Measurements from ENCODE around the gene SMTN.
"Not testable (repeated sequence)": the region's sequence is repeated elsewhere in the genome, so short reads cannot be mapped to it uniquely, and the experiment has no call there.

Gene SMTN

GRCh38 chr22:31073125-31073524, 8.0 kb upstream of the SMTN start:
- not testable (repeated sequence) for DNase-seq (ENCODE audit: low read depth in 2 of 2)

DNA sequence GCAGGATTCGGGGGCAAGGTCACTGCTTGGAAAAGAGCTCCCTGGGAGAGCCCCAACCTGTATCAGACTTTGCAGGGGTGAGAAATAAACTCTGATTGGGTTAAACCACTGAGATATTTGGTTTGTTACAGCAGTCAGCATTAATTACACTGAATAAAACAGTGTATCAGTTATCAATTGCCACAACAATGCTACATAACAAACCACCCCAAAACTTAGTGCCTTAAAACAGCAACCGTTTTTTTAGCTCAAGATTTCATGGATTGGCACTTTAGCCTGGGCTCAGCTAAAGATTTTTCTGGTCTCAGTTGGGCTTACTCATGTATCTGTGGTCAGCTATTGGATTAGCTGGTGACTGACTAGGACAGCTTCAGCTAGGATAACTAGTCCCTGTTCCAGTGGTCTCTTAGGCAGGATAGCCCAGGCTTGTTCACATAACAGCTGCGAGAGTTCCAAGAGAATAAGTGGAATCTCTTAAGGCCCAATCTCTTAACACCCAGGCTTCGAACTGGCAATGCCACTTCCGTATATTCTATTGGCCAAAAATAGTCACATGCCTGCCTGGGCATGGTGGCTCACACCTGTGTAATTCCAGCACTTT, 7.5 kb upstream of the SMTN start:
- DNase-seq (ENCODE audit: low read depth in 2 of 2): not testable (repeated sequence)

GRCh38 chr22:31075961-31076360, 5.2 kb upstream of the SMTN start:
- peak; percentile 35 to 42 for DNase-seq (ENCODE audit: low read depth in 2 of 2)

DNA sequence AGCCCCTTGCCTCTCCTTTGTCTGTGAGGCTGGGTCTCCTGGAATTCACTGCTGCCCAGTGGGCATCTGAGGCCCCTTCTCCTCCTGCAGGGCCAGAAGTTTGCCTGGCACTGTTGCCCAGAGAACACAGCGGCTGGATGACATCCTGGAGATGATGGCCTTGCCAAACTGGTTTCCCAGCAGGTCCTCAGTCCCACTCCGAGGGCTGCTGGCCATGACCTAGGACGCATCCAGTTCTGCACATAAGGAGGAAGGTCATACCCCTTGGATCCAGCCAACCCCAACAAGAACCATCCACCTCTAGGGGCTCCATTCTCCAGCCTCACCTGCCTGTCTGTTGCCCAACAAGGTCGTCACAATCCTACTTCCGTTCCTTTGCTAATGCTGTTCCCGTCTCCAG, 3.4 kb upstream of the SMTN start:
- DNase-seq (ENCODE audit: low read depth in 2 of 2): no peak

DNA sequence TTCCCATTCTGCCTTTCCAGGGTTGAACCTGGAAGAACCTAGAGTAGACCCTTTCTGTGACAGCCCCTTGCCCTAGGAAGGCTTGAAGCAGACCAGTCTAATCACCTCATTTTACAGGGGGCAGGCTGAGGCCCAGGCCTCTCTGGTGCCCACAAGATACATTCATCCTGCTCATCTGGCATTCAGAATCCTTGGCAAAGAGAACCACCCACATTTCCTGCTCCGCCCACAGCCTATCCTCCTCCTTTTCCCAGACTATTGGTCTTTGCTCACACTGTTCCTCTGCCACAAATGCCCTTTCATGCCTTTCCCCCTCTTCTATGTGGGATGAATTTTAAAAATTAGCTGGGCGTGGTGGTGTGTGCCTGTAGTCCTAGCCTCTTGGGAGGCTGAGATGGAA, 2.7 kb upstream of the SMTN start:
- not testable (repeated sequence) for DNase-seq (ENCODE audit: low read depth in 2 of 2)

GRCh38 chr22:31079095-31079642, 1.9 kb upstream of the SMTN start:
- DNase-seq (ENCODE audit: low read depth in 2 of 2): no peak

GRCh38 chr22:31080164-31080847, 812 bp upstream of the SMTN start:
- DNase-seq (ENCODE audit: low read depth in 2 of 2): no peak

- no peak for DNase-seq (ENCODE audit: low read depth in 2 of 2)
Observed at GRCh38 chr22:31081963-31082605, 966 bp downstream of the SMTN start.

DNA sequence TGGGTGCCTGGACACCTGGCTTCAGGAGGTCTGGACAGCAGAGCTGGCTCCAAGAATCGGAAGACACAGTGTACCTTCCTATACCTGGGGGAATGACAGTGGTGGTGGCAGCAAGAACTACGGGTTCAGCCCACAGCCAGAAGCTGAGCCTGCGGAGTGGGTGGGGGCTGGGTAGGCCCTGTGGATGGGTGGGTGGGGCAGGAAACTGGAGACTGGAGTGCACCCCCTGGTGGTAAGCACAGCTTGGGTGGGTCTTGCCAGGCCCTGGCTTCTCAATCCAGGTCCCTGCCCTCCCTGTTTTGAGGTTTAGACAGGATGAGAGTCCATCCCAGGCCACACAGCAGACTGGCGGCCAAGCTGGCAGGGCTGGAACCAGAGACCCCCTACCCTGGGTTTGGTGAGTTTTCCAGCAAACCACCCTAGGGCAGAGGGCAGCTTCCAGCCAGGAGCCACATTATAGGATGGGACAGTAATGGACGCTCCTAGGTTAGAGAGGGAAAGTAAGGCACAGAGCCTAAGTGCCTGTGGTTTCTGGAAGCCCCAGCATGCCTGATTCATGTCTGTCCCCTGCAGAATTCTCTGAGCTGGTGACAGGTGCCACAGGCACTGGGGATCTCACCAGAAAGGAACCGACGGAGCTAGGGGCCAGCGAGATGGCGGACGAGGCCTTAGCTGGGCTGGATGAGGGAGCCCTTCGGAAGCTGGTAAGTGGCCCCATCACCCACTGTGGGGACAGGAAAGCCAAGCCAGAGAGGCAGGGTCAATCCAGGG, 1.7 kb downstream of the SMTN start:
- no peak for DNase-seq (ENCODE audit: low read depth in 2 of 2)

GRCh38 chr22:31083377-31083768, 2.3 kb downstream of the SMTN start:
- no peak for DNase-seq (ENCODE audit: low read depth in 2 of 2)

DNA sequence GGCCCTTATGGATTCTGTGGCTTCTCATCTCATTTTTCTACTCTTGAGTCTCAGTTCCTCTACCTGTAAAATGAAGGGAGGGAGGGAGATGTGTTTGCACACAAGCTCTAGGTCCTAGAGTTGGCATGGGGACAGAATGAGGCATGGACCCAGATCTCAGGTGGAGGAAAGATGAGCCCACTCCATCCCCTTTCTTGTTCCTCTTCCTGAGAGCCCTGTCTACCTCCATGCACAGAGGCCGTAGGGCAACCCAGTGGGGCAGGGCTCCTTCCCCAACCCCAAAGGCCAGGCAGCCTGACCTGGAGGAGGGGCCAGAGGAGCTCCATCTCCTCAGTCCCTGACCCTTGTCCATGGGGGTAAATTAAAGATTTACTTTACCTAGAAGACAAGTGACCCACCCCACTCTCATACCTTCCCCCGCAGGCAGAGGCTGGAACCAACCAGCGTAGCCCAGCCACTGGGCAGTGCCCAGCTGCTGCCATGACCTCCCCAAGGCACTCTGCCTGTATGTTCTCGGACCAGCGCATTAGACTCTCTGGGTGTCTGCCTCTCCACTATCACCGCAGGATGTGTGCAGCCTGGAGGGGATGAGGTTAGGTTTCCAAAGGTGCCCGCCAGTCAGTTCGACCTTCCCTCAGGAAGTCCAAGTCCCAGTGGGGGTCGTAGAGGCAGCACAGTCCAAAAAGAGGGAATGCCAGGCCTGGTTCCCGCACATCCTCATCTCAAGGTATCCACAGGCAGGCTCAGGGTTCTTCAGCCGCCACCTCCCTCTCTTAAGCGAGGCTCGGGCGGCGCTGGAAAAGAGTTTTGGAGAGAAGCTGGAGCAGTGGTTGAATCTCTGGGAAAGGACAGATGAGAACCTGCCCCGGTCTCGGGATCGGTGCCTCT, 3.0 kb downstream of the SMTN start:
- no peak for DNase-seq (ENCODE audit: low read depth in 2 of 2)

DNA sequence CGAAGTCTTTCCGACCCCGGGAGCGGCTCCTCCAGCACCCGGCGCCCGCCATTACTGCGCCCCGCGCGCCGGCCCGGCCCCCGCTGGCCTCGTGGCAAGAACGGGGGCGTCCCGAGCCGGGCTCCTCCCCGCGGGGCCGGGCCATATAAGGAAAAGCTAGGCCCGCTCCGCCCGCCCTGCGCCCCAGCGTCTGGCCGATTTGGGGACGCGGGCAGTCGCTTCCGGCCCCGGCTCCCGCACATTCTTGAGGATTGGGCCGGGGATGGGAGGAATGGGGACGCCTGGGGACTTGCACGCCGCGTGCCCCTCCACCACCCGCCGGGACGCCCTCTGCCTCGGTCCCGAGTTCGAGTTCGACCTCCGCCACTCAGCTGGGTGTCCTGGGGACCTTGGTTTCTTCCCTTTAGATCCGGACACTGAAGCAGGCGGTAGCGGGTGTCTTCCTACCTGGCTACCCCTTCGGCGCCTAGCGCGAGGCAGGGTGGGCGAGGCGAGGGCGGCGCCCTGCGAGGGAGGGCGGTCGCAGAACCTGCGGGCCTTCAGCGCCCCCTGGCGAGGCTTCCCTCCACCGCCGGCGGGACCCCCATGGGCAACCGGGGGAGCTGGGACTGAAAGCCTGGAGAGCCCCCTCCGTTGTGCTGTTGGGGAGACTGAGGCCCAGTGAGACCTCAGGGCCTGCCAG, 3.8 kb downstream of the SMTN start:
- peak; percentile 71 to 76 for DNase-seq (ENCODE audit: low read depth in 2 of 2)

- DNase-seq (ENCODE audit: low read depth in 2 of 2): no peak
Observed at GRCh38 chr22:31085493-31085824, 4.3 kb downstream of the SMTN start.

GRCh38 chr22:31085928-31086327, 4.8 kb downstream of the SMTN start:
- DNase-seq (ENCODE audit: low read depth in 2 of 2): no peak

GRCh38 chr22:31086703-31087330, 5.7 kb downstream of the SMTN start:
- no peak for DNase-seq (ENCODE audit: low read depth in 2 of 2)

GRCh38 chr22:31087744-31088215, 6.7 kb downstream of the SMTN start:
- DNase-seq (ENCODE audit: low read depth in 2 of 2): no peak

DNA sequence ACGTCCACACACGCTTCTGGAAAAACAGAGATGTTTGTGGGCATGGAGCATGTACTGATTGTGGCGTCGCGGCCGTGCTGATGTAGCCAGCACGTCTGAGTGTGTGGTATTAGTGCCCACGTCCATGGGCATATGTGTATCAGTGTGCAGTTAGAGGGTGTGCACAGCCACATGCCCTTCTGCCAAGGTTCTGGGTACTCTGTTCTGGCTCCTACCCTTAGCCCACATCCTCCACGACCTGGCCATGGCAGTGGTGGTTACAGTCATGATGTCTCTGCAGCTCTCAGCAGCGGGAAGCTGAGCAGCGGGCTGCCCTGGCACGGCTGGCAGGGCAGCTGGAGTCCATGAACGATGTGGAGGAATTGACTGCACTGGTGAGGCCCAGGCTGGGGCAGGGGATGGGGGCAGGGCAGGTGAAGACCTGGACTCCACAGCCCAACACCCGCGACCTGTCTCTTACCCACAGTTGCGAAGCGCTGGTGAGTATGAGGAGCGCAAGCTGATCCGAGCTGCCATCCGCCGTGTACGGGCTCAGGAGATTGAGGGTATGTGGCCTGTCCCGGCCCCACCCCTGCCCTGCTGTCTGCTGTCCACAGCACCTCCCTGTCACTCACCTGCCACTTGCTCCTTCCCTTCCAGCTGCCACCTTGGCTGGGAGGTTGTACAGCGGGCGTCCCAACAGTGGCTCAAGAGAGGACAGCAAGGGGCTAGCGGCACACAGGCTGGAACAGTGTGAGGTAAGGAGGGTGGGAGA, 7.3 kb downstream of the SMTN start:
- DNase-seq (ENCODE audit: low read depth in 2 of 2): no peak

DNA sequence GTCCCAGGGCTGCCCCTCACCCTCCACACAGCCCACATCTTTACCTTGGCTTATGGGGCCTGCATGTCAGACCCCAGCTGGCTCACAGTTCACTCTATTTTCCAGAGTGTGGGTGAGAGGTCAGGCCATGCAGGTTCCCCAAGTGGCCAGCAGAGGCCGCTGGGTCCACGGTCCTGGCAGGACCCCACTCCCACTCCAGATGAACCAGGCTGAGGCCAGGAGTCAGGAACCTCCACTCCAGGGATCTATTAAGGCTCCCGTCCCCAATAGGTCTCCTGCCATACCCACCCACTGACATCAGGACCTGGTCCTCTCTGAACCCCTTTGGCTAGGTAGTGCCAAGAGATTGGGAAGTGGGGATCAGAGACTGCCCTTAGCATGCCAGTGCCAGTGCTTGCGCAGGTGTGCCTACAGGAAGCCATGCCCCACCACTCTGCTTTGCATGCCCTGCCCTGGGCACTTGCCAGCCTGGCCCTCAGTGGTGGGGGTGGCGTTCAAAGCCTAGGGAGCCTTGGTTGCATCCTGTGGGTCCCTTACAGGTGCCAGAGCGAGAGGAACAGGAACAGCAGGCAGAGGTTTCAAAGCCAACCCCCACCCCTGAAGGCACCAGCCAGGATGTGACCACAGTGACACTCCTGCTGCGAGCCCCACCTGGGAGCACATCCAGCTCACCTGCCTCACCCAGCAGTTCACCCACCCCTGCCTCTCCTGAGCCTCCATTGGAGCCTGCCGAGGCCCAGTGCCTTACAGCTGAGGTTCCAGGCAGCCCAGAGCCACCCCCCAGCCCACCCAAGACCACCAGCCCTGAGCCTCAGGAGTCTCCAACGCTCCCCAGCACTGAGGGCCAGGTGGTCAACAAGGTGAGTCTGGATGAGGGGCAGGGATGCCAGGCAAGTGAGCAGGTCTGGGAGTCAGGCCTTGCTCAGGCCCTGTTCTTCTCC, 8.3 kb downstream of the SMTN start:
- no peak for DNase-seq (ENCODE audit: low read depth in 2 of 2)

All from fibroblast of skin of left quadriceps (primary cell).